Measurements from ENCODE around the gene TLX1. TPM values are rescaled to one million over a fixed set of nuclear protein-coding genes. Genes with fewer than 3 reads are reported as not detected.

The TLX1 gene
- total and polyA plus RNA-seq, 4 donors: 0.06 to 0.79 (median 0.31) TPM

DNA sequence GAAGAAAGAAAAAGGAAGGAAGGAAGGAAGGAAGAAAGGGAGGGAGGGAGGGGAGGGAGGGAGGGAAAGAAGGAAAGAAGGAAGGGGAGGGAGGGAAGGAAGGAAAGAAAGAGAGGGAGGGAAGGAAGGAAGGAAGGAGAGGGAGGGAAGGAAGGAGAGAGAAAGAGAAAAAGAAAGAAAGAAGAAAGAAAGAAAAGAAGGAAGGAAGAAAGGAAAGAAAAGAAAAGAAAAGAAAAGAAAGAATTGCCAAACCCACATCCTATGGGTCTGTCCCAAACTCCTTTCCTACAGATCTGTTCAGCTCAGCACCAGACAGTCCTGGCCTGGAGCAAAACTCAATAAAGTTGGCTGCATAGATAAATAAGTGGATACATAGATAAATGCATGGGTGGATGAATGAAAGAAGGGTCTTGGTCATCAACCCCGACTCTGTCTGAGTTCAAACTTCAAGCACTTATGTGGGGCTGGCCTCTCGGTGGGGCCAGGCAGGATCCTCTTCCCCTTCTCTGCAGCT is 17.2 kb upstream of the TLX1 start:
- Histone ChIP-seq H3K36me3 (ENCODE audit: control insufficient read depth in 4 of 4, insufficient read depth in 3 of 4, low read depth in 1 of 4, low read length in 3 of 4) (no peaks in the 10 kb centered on the region), H3K9me3 (ENCODE audit: control insufficient read depth in 4 of 4, low read length in 3 of 4) (no peaks in the 10 kb centered on the region), H3K27me3 (ENCODE audit: control insufficient read depth in 4 of 4, insufficient read depth in 4 of 4, low read length in 3 of 4) (no peaks in the 10 kb centered on the region), H3K27ac (ENCODE audit: low read depth in 1 of 2, low read length in 2 of 2) (no peak overlapping the region), H3K4me1 (ENCODE audit: control insufficient read depth in 4 of 4, insufficient read depth in 4 of 4, low read length in 3 of 4) (peaks cover 3 to 15% (median 13%) of the 10 kb centered on the region in 4 donors), H3K4me3 (ENCODE audit: low read depth in 1 of 3, low read length in 3 of 3) (no peak overlapping the region), H3K9ac (ENCODE audit: low read depth in 1 of 2, low read length in 2 of 2) (no peak overlapping the region)
- 83% methylated on average over 2 of the region's 2 CpGs for WGBS
- no peak for DNase-seq (ENCODE audit: low spot score)
- TF ChIP-seq RAD21 (IDR thresholded peaks at IDR 0.05) (no peak), GABPA (IDR thresholded peaks at IDR 0.05 in 1 of 2, conservative IDR thresholded peaks at IDR 0.05 in 1 of 2) (no peak), RXRA (IDR thresholded peaks at IDR 0.05) (no peak)

DNA sequence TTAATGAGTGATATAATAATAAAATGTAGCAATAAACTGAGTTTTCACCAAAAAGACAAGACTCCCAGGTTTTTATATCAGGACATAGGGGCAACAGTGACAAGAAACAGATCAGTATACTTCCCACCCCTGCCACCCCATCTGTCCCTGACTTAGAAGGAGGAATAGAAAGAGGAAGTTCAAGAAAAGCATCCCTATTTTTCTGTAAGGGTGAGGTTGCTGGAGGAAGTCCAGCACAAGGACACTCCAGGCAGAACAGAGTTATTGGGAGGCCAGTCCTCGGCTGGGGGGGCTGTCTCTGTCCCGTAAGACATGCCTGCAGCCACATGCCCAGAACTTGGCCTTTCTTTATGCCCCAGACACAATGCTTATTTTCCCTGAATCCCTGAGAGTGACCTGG is 16.5 kb upstream of the TLX1 start:
- no peaks in the 10 kb centered on the region for H3K27me3 ChIP-seq (ENCODE audit: control insufficient read depth in 4 of 4, insufficient read depth in 4 of 4, low read length in 3 of 4)
- H3K9me3 ChIP-seq (ENCODE audit: control insufficient read depth in 4 of 4, low read length in 3 of 4): no peaks in the 10 kb centered on the region
- H3K4me3 ChIP-seq (ENCODE audit: low read depth in 1 of 3, low read length in 3 of 3): no peak overlapping the region
- no peak overlapping the region for H3K9ac ChIP-seq (ENCODE audit: low read depth in 1 of 2, low read length in 2 of 2)
- no peaks in the 10 kb centered on the region for H3K36me3 ChIP-seq (ENCODE audit: control insufficient read depth in 4 of 4, insufficient read depth in 3 of 4, low read depth in 1 of 4, low read length in 3 of 4)
- TF ChIP-seq, protein P1, sequence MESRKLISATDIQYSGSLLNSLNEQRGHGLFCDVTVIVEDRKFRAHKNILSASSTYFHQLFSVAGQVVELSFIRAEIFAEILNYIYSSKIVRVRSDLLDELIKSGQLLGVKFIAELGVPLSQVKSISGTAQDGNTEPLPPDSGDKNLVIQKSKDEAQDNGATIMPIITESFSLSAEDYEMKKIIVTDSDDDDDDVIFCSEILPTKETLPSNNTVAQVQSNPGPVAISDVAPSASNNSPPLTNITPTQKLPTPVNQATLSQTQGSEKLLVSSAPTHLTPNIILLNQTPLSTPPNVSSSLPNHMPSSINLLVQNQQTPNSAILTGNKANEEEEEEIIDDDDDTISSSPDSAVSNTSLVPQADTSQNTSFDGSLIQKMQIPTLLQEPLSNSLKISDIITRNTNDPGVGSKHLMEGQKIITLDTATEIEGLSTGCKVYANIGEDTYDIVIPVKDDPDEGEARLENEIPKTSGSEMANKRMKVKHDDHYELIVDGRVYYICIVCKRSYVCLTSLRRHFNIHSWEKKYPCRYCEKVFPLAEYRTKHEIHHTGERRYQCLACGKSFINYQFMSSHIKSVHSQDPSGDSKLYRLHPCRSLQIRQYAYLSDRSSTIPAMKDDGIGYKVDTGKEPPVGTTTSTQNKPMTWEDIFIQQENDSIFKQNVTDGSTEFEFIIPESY (IDR thresholded peaks at IDR 0.05): no peak
- TF ChIP-seq HNF4G (IDR thresholded peaks at IDR 0.05) (no peak), HNF4A (conservative IDR thresholded peaks at IDR 0.05) (no peak), TAF1 (conservative IDR thresholded peaks at IDR 0.05) (no peak), YY1 (IDR thresholded peaks at IDR 0.05) (no peak), EGR1 (IDR thresholded peaks at IDR 0.05; ENCODE audit: low read depth in 2 of 2) (no peak), JUND (IDR thresholded peaks at IDR 0.05) (no peak), SP1 (IDR thresholded peaks at IDR 0.05) (no peak), NR2F2 (IDR thresholded peaks at IDR 0.05) (no peak), FOXA2 (IDR thresholded peaks at IDR 0.05) (no peak), GABPA (IDR thresholded peaks at IDR 0.05 in 1 of 2, conservative IDR thresholded peaks at IDR 0.05 in 1 of 2) (no peak), RXRA (IDR thresholded peaks at IDR 0.05) (no peak), FOXA1 (IDR thresholded peaks at IDR 0.05) (no peak), RAD21 (IDR thresholded peaks at IDR 0.05) (no peak)
- TF ChIP-seq, protein P2, sequence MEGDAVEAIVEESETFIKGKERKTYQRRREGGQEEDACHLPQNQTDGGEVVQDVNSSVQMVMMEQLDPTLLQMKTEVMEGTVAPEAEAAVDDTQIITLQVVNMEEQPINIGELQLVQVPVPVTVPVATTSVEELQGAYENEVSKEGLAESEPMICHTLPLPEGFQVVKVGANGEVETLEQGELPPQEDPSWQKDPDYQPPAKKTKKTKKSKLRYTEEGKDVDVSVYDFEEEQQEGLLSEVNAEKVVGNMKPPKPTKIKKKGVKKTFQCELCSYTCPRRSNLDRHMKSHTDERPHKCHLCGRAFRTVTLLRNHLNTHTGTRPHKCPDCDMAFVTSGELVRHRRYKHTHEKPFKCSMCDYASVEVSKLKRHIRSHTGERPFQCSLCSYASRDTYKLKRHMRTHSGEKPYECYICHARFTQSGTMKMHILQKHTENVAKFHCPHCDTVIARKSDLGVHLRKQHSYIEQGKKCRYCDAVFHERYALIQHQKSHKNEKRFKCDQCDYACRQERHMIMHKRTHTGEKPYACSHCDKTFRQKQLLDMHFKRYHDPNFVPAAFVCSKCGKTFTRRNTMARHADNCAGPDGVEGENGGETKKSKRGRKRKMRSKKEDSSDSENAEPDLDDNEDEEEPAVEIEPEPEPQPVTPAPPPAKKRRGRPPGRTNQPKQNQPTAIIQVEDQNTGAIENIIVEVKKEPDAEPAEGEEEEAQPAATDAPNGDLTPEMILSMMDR (IDR thresholded peaks at IDR 0.05; ENCODE audit: low read depth, low read length, missing input control): no peak
- TF ChIP-seq, protein P3, sequence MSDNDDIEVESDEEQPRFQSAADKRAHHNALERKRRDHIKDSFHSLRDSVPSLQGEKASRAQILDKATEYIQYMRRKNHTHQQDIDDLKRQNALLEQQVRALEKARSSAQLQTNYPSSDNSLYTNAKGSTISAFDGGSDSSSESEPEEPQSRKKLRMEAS (IDR thresholded peaks at IDR 0.05): no peak
- TF ChIP-seq, protein P4, sequence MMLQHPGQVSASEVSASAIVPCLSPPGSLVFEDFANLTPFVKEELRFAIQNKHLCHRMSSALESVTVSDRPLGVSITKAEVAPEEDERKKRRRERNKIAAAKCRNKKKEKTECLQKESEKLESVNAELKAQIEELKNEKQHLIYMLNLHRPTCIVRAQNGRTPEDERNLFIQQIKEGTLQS (IDR thresholded peaks at IDR 0.05): no peak
- TF ChIP-seq, protein P5, sequence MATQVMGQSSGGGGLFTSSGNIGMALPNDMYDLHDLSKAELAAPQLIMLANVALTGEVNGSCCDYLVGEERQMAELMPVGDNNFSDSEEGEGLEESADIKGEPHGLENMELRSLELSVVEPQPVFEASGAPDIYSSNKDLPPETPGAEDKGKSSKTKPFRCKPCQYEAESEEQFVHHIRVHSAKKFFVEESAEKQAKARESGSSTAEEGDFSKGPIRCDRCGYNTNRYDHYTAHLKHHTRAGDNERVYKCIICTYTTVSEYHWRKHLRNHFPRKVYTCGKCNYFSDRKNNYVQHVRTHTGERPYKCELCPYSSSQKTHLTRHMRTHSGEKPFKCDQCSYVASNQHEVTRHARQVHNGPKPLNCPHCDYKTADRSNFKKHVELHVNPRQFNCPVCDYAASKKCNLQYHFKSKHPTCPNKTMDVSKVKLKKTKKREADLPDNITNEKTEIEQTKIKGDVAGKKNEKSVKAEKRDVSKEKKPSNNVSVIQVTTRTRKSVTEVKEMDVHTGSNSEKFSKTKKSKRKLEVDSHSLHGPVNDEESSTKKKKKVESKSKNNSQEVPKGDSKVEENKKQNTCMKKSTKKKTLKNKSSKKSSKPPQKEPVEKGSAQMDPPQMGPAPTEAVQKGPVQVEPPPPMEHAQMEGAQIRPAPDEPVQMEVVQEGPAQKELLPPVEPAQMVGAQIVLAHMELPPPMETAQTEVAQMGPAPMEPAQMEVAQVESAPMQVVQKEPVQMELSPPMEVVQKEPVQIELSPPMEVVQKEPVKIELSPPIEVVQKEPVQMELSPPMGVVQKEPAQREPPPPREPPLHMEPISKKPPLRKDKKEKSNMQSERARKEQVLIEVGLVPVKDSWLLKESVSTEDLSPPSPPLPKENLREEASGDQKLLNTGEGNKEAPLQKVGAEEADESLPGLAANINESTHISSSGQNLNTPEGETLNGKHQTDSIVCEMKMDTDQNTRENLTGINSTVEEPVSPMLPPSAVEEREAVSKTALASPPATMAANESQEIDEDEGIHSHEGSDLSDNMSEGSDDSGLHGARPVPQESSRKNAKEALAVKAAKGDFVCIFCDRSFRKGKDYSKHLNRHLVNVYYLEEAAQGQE (IDR thresholded peaks at IDR 0.05): no peak
- 72% methylated on average over 2 of the region's 2 CpGs for WGBS
- H3K27ac ChIP-seq (ENCODE audit: low read depth in 1 of 2, low read length in 2 of 2): no peak overlapping the region
- peaks cover 3 to 15% (median 13%) of the 10 kb centered on the region in 4 donors for H3K4me1 ChIP-seq (ENCODE audit: control insufficient read depth in 4 of 4, insufficient read depth in 4 of 4, low read length in 3 of 4)
- DNase-seq (ENCODE audit: low spot score): no peak
